HG03565 (cell line): Measurements from ENCODE around the gene CCZ1B.
"Not testable (repeated sequence)": the region's sequence is repeated elsewhere in the genome, so short reads cannot be mapped to it uniquely, and the experiment has no call there.

ENCODE experiments used
- ATAC-seq: cut with Tn5 transposase; IDR thresholded peaks from one replicate; pipeline ENCODE4 v1.9.1; 2021; ENCODE audit warnings: mild to moderate bottlenecking, moderate library complexity; ENCODE audit not compliant: unreplicated experiment

CCZ1B gene

DNA sequence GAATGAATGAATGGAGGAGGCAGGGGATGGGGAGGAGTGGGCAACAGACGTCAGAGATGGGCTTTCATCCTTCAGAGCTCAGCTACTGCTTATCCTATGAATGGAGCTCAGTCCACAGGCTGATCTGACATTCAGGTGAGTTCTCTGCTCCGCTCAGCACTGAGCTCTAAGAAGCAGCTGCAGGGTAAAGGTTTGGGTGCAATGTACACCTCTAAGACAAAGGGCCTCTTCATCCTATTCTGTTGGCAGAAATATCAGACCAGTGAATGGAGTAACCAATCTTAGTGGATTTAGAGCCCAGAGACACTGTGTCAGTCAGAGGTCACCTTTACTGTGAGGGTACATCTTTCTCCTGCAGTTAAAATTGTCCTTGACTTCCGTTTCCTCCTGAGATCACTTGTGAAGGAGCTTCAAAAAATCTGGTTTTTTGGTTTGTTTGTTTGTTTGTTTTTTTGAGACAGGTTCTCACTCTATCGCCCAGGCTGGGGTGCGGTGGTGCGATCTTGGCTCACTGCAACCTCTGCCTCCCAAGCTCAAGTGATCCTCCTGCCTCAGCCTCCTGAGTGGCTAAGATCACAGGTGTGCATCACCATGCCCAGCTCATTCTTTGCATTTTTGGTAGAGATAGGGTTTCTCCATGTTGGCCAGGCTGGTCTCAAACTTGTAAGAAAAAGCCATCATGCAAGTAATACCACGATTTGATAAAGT is 5.1 kb upstream of the CCZ1B start:
- ATAC-seq: no peak

DNA sequence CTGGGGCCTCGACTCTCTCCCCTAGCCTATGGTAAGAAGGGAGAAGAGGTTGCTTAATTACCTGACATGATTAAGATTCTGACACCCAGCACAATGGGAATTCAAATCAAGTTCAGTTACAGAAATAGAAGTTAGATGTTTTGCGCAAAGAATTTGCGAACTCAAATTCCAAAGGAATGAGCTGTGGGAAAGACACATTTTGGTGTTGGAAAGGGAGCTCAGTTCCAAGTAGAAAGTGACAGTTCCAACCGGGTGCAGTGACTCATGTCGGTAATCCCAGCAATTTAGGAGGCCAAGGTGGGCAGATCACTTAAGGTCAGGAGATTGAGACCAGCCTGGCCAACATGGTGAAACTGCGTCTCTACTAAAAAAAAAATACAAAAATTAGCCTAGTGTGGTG is 4.0 kb upstream of the CCZ1B start:
- ATAC-seq: not testable (repeated sequence)

DNA sequence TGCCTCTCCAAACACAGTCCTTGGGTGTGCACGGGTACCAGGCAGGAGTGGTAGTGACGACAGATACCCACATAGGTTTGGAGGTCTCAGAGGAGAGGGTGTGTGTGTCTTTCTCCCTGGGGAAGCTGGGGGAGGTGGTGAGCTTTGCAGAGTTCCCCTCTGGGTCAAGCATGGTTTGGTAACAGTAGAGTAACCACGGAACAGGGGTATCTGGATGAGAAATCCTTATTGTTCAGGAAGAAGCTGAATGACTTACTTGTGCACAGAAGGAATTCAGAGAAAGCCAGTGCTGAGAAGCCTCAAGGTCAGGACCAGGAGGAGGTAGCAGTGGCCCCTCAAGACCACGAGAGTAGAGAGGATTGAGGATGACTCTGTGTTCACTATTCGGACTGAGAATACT is 3.5 kb upstream of the CCZ1B start:
- ATAC-seq: not testable (repeated sequence)

DNA sequence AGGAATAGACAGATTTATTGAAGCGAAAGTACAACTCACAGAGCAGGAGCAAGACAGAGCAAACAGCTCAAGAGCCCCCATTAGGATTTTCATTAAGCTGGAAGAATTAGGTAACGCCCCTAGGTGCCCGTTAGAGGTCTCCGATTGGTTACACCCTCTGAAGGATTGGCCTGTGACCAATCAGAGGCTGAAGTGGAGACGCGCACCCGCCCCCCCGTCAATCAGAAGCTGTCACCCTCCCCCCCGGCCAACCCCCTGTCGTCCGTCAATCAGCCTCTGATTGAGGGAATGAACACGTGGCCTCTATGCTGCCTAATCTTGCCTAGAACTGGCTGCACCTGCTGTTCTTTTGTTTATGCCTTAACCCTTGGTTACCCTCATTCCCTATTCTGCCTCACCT is 1.1 kb upstream of the CCZ1B start:
- not testable (repeated sequence) for ATAC-seq

DNA sequence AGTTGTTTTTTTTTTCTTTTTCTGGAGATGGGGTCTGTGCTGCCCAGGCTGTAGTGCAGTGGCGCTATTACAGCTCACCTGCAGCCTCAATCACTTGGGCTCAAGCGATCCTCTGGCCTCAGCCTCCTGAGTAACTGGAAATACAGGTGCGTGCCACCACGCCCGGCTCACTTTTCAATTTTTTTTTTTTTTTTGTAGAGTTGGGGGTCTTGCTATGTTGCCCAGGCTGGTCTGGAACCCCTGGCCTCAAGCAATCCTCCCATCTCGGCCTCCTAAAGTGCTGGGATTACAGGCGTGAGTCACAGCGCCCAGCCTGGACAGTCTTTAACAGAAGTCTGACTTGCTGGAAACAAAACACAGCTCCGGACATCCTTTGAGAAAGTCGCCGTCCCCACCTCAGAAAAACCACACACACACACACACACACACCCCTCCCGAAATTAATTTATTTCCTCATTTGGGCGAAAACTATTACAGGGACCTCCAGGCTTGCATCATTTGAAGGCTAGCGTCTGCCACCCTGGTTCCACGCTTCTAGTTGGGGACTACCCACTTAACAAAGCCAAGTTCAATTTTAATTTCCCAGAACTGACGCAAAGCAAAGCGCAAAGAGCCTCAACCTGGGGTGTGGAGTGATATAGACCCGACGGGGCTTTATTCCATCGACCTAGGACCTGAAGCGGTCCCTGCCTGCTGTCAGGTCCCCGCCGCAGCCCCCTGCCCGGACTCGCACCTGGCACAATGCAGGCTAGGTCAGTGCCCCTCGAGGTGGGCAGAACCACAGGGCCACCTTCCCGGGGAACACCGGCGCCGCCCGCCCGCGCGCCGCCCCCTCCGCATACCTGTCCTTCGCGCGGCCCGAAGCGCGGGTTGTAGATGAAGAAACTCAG is 594 bp downstream of the CCZ1B start:
- ATAC-seq: peak; percentile 28

DNA sequence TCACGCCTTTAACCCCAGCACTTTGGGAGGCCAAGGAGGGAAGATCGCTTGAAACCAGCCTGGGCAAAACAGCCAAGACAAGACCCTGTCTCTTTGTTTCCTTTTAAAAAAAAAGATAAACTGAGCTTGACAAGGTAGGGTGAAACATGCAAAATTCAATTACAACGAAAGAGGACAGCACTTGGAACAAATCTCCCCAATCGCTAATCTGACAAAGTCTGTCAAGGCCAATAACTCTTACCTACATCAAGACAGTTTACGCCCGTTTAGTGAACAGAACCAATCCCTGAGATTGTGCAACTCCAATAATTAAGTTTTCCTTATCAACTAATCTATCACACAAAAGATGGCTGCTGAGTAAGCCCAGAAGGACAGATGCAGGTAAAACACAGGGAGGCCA is 4.5 kb downstream of the CCZ1B start:
- not testable (repeated sequence) for ATAC-seq

DNA sequence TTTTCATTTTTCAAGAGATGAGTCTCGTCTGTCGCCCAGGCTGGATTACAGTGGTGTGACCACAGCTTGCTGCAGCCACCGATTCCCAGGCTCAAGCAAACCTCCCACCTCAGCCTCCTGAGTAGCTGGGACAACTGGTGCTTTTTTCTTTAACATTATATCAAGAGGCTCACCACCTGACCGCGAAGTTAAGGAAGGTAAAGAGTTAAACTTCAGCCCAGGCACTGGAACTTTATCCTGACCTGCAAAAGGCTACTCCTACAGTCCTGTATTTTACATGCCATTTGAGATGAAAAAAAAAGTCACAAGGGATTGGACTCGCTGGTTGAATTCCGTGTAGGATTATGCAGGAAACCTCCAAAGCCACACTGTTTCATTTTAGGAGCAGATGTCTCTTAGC is 10.6 kb downstream of the CCZ1B start:
- ATAC-seq: not testable (repeated sequence)

DNA sequence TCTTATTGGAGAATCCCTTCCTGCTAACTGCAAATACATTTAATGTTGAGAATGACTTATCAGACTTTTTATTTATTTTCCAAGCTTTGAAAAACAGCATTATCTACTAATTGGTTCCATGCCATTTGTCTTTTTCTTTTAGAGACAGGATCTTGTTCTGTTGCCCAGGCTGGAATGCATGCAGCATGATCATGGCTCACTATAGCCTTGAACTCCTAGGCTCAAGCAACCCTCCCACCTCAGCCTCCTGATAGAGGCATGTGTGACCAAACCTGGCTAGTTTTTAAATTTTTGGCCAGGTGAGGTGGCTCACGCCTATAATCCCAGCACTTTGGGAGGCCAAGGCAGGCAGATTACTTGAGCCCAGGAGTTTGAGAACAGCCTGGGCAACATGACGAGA is 13.1 kb downstream of the CCZ1B start:
- ATAC-seq: not testable (repeated sequence)

DNA sequence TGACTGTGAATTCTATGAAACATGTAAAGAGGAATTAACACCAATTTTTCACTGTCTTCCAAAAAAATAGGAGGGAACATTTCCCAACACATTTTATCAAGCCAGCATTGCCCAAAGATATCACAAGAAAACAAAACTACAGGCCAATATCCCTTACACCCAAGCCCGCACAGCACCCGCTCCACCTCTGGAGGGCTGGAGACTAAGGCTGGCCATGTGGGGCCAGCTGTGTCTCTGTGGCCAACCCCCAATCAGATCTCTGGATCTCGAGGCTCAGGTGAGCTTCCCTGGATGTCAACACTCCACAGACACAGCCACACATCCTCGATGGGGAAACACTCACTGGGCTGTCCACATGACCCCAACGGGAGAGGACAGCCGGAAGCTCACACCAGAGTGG is 18.1 kb downstream of the CCZ1B start:
- not testable (repeated sequence) for ATAC-seq

DNA sequence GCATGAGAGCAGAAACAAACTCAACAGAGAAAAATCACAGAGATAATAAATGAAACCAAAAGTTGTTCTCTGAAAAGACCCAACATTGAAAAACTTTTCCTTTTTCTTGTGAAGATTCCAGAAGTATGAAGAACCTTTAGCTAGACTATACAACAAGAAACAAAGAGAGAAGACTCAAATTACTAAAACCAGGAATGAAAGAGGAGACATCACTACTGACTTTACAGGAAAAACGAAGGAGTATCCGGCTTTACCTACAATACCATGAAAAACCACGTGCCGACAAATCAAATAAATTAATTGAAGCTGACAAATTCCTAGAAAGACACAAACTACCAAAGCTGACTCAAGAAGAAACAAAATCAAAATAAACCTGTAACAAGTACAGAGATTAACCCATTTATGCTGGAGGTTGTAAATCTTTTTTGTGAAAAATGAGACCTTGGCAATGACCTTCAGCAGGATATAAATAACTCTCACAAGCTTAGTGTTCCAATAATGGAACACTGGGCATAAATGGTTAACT is 18.6 kb downstream of the CCZ1B start:
- ATAC-seq: not testable (repeated sequence)

DNA sequence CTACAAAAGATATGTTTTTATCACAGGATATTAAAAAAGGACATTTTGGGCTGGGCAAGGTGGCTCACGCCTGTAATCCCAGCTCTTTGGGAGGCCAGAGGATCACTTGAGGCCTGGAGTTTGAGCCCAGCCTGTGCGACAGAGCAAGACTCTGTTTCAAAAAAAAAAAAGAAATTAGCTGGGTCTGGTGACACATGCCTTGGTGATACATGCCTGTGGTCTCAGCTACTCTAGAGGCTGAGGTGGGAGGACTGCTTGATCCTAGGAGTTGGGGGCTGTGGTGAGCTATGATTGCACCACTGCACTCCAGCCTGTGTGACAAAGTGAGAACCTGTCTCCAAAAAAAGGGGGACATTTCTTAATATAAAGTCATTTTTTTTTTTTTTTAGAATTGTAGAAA is 25.7 kb downstream of the CCZ1B start:
- not testable (repeated sequence) for ATAC-seq

DNA sequence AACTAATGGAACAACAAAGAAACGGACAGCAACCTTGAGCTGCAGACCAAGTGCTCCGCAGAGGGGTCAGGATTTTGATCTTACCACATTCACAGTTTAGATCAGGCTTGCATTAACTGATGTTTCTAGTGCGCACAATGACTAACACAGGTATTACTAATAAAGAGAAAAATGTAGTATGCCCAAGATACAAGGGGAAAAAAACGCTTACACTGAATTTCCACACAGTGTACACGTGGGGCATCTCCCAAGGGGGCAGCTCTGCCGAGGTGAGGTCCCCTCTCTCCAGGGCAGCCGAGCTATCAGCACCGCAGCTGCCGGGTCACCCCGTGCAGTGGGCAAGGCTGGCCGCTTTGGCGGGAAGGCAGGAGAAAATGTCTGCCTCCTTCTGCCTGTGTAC is 26.2 kb downstream of the CCZ1B start:
- ATAC-seq: not testable (repeated sequence)

DNA sequence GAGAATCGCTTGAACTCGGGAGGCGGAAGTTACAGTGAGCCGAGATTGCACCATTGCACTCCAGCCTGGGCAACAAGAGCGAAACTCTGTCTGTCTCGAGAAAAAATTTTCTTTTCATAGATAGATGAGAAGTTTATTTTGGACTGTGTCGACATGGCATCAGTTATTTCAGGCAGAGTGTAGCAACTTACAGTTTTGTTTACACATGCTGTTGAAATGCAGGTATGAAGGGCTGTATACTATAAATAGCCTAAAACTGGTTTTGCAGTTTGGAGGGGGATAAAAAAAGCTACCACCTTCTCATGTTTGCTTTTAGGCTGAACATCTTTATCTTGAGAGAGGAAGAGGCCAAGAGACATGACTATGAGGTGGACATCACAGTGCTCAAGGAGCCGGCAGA is 28.0 kb downstream of the CCZ1B start:
- ATAC-seq: not testable (repeated sequence)

DNA sequence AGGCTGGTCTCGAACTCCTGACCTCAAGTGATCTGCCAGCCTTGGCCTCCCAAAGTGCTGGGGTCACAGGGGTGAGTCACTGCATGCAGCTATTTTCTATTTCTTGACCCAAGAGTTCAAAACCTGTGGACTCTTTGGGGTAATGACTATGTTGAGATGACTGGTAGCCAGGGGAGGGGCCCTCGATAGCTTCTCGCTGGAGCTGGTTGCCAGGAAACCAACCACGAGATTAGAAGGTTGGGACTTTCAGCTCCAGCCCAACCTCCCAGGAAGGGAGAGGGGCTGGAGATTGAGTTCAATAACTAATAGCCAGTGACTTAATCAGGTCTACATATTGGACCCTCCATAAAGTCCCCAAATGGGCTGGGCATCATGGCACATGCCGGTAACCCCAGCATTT is 28.9 kb downstream of the CCZ1B start:
- ATAC-seq: not testable (repeated sequence)

DNA sequence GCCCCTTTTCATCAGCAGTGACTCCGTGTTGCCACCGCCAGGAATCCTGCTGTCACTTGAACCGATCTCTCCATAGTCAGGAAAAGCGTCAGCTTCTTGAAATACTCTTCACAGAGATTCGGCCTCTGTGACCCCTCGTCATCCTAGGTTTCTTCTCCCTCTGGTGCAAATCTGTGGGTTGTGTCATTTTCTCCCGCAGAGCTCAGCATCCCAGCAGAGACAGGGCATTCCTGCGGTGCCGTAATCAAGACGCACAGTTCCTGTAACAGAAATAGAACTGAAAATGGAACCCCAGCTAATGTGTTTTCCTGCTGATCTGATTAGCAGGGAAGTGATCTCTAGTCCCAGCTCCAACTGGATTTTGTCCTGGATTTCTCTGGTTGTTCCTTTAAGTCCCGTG is 31.8 kb downstream of the CCZ1B start:
- ATAC-seq: not testable (repeated sequence)

DNA sequence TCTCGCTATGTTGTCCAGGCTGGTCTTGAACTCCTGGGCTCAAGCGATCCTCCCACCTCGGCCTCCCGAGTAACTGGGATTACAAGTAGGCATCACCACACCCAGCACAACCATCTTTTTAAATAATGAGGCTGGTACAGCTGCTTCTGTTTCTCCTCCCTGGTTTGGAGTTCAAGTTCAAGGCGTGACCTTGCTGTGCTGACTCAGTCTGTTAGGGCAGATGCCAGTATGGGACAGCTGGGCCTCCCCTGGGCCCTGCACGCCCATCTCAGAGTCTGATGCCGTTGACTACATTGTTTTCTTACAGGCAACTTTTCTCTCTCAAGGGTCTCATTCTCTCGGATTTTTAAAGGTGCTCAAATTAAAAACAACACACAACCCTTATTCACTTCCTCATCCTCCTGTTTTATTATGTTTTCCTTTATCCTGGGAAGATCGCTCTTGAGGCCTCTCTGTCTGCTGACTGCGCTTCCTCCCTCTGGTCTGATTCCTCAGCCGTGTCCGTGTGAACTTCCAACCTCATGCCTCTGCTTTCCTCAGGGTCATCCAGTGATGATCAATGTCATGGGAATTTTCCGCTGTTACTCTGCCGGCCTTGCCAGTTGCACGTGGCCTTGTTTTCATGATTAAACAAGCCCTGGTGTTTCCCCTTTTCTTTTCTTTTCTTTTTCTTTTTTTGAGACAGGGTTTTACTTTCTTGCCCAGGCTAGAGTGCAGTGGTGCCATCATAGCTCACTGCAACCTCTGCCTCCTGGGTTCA is 33.8 kb downstream of the CCZ1B start:
- not testable (repeated sequence) for ATAC-seq

DNA sequence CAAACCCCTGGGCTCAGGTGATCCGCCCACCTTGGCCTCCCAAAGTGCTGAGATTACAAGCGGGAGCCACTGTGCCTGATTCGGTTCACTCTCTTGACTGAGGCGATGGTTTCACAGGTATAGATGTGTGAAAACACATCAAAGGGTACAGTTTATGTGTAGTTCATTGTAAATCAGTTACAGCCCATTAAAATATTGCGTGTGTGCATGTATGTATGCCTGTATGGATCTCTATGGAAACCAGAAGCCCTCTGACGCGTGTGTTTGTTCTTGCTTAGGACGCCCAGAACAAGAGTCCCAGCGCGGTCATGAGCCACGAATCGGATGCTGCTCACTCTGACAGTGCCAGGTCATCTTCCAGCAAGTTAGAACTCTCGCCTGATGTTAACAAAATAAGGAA is 36.7 kb downstream of the CCZ1B start:
- ATAC-seq: not testable (repeated sequence)

DNA sequence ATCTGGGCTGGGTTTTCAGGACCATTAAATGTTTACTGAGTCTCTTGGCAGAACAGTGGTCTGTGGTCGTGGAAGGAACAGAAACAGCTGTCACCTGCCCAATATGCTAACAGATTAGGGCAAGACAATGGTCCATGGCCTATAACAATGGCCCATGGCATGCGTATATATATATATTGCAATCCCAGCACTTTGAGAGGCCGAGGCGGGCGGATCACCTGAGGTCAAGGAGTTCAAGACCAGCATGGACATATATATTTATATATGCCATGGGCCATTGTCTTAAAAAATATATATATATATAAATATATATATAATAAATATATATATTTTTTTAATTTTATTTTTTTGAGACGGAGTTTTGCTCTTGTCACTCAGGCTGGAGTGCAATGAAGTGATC is 44.5 kb downstream of the CCZ1B start:
- ATAC-seq: not testable (repeated sequence)

DNA sequence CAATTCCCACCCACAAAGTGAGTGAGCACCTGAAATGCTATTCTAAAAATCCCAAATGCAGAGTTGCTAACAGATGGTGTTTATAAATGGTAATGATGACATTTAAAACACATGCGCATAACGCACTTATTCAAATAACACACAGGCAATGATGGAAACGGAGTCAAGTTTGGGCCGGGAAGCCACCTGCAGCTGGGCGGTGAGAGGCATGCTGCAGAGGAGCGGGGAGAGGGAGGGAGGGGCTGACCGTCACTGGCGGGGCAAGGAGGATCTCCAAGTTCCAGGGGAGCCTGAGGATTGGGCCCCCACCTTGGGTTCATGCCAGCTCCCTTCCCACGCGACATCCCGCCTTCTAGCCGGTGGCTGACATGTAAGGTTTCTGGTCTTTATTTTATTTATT is 64.9 kb downstream of the CCZ1B start:
- not testable (repeated sequence) for ATAC-seq

DNA sequence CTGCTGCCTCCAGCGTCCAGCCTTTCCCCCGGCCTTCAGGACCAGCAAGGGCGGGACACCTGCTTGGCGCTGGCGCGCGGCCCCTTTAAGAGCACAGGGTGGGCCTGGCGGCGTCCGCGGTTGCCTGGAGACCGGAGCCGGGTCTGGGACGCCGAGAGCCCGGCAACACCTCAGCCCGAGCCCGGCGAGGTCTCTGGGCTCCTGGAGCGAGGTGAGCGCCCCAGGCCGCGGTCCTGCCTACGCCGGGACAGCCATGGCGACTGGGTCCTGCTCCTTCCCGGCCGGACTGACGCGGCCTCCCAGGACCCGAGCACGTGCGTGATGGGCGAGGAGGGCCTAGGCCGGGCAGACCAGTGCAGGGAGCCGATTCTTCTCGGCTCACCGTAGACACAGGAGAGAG is 72.1 kb downstream of the CCZ1B start, which contains the start of gene RSPH10B2:
Gene RSPH10B2, plus strand, starts transcription at position 140 of the 400 bp plus-strand sequence. CDS start 3,575 bp downstream, outside the sequence.
- not testable (repeated sequence) for ATAC-seq

DNA sequence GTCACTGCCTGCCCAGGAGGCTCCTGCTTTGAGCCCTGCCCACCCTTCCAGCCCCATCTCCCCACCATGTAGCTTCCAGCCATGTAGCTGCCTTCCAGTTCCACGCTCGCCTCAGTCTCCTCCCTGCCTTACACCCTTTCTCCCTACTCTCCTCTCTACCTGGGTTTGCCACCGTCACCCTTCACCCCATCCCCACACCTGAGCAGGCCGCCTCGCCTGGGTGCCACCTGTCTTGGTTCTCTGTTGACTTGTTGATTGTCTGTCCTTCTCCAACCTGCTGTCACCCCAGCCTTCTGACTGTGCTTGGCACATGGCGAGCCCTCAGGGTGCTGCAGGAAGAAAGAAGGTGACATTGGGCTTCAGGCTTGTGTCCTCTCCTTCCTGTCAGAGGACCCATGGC is 75.9 kb downstream of the CCZ1B start:
- not testable (repeated sequence) for ATAC-seq
